Peyer's patch (tissue), 4 donors: ENCODE results near the gene CEP290. TPM values are rescaled to one million over a fixed set of nuclear protein-coding genes. Genes with fewer than 3 reads are reported as not detected.

Experiments used
- small RNA-seq, 2 donors: library from RNA; depleted of rRNA; stranded (forward); fragments of <200 nt; gene quantifications; one replicate each; pipeline ENCODE3, GENCODE V24; 2016
- total RNA-seq, 4 donors: library from RNA; depleted of rRNA; stranded (reverse); fragments of >200 nt; gene quantifications; one replicate each; pipeline ENCODE4 v1.1.0, GENCODE V29; 2016

Gene CEP290
- total RNA-seq, 4 donors from 2014 or later, result 14.7 to 54.5 (median 24.6) TPM

Small RNA genes within 50 kb of the gene (small RNA-seq; reads per million reads assigned to genes)
- gene RNA5SP364, result 0 reads per million in 2 donors

Other genes starting within 250 kb of the CEP290 start
- not detected for gene C12orf50, start 112.7 kb downstream of the CEP290 start, total RNA-seq
- 10 to 100 TPM in 1 of 4 donors, 1 to 10 TPM in 3; 4.1 to 12.1 (median 8.3) TPM for gene TMTC3, start 219 bp upstream of the CEP290 start, total RNA-seq